ENCODE measurements around the gene AFF3.

The AFF3 gene

GRCh38 chr2:99850084-99850710, 292.2 kb downstream of the AFF3 start:
- no peak for DNase-seq

- DNase-seq, result no peak
Observed at GRCh38 chr2:99846462-99847107, 295.8 kb downstream of the AFF3 start.

GRCh38 chr2:99845296-99845695, 297.1 kb downstream of the AFF3 start:
- no peak for DNase-seq

GRCh38 chr2:99842451-99842850, 299.9 kb downstream of the AFF3 start:
- DNase-seq, result no peak

- DNase-seq, result no peak
Observed at GRCh38 chr2:99841749-99842148, 300.6 kb downstream of the AFF3 start.

GRCh38 chr2:99840831-99841230, 301.6 kb downstream of the AFF3 start:
- no peak for DNase-seq

- peak; percentile 61 for DNase-seq
Observed at GRCh38 chr2:99836690-99837605, 305.4 kb downstream of the AFF3 start.

GRCh38 chr2:99834426-99834825, 308.0 kb downstream of the AFF3 start:
- DNase-seq, result no peak

- DNase-seq, result no peak
Observed at GRCh38 chr2:99833586-99834201, 308.7 kb downstream of the AFF3 start.

GRCh38 chr2:99832926-99833325, 309.5 kb downstream of the AFF3 start:
- no peak for DNase-seq

GRCh38 chr2:99831772-99832171, 310.6 kb downstream of the AFF3 start:
- DNase-seq, result no peak

- DNase-seq, result no peak
Observed at GRCh38 chr2:99827296-99827999, 314.9 kb downstream of the AFF3 start.

- no peak for DNase-seq
Observed at GRCh38 chr2:99825630-99826029, 316.8 kb downstream of the AFF3 start.

GRCh38 chr2:99824758-99825157, 317.6 kb downstream of the AFF3 start:
- DNase-seq, result no peak

GRCh38 chr2:99822474-99823207, 319.7 kb downstream of the AFF3 start:
- DNase-seq, result no peak

- DNase-seq, result no peak
Observed at GRCh38 chr2:99821984-99822383, 320.4 kb downstream of the AFF3 start.

GRCh38 chr2:99821572-99821971, 320.8 kb downstream of the AFF3 start:
- no peak for DNase-seq

- no peak for DNase-seq
Observed at GRCh38 chr2:99821039-99821438, 321.4 kb downstream of the AFF3 start.

GRCh38 chr2:99819766-99820165, 322.6 kb downstream of the AFF3 start:
- no peak for DNase-seq

- DNase-seq, result peak; percentile 46
Observed at GRCh38 chr2:99818842-99819241, 323.5 kb downstream of the AFF3 start.

- DNase-seq, result no peak
Observed at GRCh38 chr2:99816908-99817307, 325.5 kb downstream of the AFF3 start.

GRCh38 chr2:99812426-99812825, 330.0 kb downstream of the AFF3 start:
- DNase-seq, result no peak

Data from NCI-H2171 treated with DMSO at 0.1 percent for 48 hours (cell line).